ENCODE results near the gene CGB7.
"Not testable (repeated sequence)": the region's sequence is repeated elsewhere in the genome, so short reads cannot be mapped to it uniquely, and the experiment has no call there.

Gene CGB7

GRCh38 chr19:49036815-49037214 lies 20.7 kb downstream of the CGB7 start, which contains the start of gene CGB1:
TSS of gene CGB1 (minus strand) at chr19:49036895. CDS start at chr19:49036711, 184 bp downstream.
- not testable (repeated sequence) for H3K27ac Mint-ChIP-seq, H3K4me3 Mint-ChIP-seq, H3K36me3 Mint-ChIP-seq, H3K9me3 Mint-ChIP-seq, ATAC-seq, H3K4me1 Mint-ChIP-seq
- peaks cover 16% of the 10 kb centered on the region for H3K27me3 Mint-ChIP-seq

GRCh38 chr19:49031642-49032301 lies 25.8 kb downstream of the CGB7 start, which contains the start of gene CGB2:
TSS of gene CGB2 (plus strand) at chr19:49031890. CDS start at chr19:49032096, 206 bp downstream.
- H3K4me3 Mint-ChIP-seq, ATAC-seq, H3K4me1 Mint-ChIP-seq, H3K27ac Mint-ChIP-seq, H3K9me3 Mint-ChIP-seq, H3K36me3 Mint-ChIP-seq: not testable (repeated sequence)
- peaks cover 21% of the 10 kb centered on the region for H3K27me3 Mint-ChIP-seq

GRCh38 chr19:49030323-49030722 lies 27.2 kb downstream of the CGB7 start:
- H3K4me1 Mint-ChIP-seq, H3K9me3 Mint-ChIP-seq, H3K36me3 Mint-ChIP-seq, H3K27ac Mint-ChIP-seq, ATAC-seq, H3K4me3 Mint-ChIP-seq: not testable (repeated sequence)
- peaks cover 16% of the 10 kb centered on the region for H3K27me3 Mint-ChIP-seq

- H3K27me3 Mint-ChIP-seq: peaks cover 12% of the 10 kb centered on the region
- not testable (repeated sequence) for H3K9me3 Mint-ChIP-seq, H3K4me1 Mint-ChIP-seq, H3K4me3 Mint-ChIP-seq, H3K27ac Mint-ChIP-seq, ATAC-seq, H3K36me3 Mint-ChIP-seq
Measured at GRCh38 chr19:49029749-49030148, 27.8 kb downstream of the CGB7 start.

GRCh38 chr19:49028686-49029085 lies 28.9 kb downstream of the CGB7 start:
- H3K9me3 Mint-ChIP-seq, H3K36me3 Mint-ChIP-seq, H3K4me3 Mint-ChIP-seq, ATAC-seq, H3K27ac Mint-ChIP-seq, H3K4me1 Mint-ChIP-seq: not testable (repeated sequence)
- H3K27me3 Mint-ChIP-seq: peaks cover 12% of the 10 kb centered on the region

GRCh38 chr19:49025599-49025998 lies 31.9 kb downstream of the CGB7 start:
- not testable (repeated sequence) for H3K4me3 Mint-ChIP-seq, H3K27ac Mint-ChIP-seq, ATAC-seq, H3K9me3 Mint-ChIP-seq, H3K27me3 Mint-ChIP-seq, H3K36me3 Mint-ChIP-seq
- peaks cover 10% of the 10 kb centered on the region for H3K4me1 Mint-ChIP-seq

- peaks cover 15% of the 10 kb centered on the region for H3K4me1 Mint-ChIP-seq
- not testable (repeated sequence) for H3K27ac Mint-ChIP-seq, H3K4me3 Mint-ChIP-seq, ATAC-seq, H3K36me3 Mint-ChIP-seq, H3K9me3 Mint-ChIP-seq, H3K27me3 Mint-ChIP-seq
Measured at GRCh38 chr19:49025088-49025487, 32.5 kb downstream of the CGB7 start.

GRCh38 chr19:49024233-49024632 lies 33.3 kb downstream of the CGB7 start, which contains the start of gene CGB3:
TSS of gene CGB3 (minus strand) at chr19:49024333. CDS start at chr19:49023971, 362 bp downstream.
- H3K4me3 Mint-ChIP-seq, H3K36me3 Mint-ChIP-seq, H3K9me3 Mint-ChIP-seq, H3K27ac Mint-ChIP-seq, H3K27me3 Mint-ChIP-seq, ATAC-seq: not testable (repeated sequence)
- peaks cover 21% of the 10 kb centered on the region for H3K4me1 Mint-ChIP-seq

- no peaks in the 10 kb centered on the region for H3K36me3 Mint-ChIP-seq
- no peaks in the 10 kb centered on the region for H3K9me3 Mint-ChIP-seq
- no peaks in the 10 kb centered on the region for H3K27me3 Mint-ChIP-seq
- no peak overlapping the region for H3K27ac Mint-ChIP-seq
- H3K4me3 Mint-ChIP-seq: no peak overlapping the region
- no peak for ATAC-seq
- peaks cover 30% of the 10 kb centered on the region for H3K4me1 Mint-ChIP-seq
Measured at GRCh38 chr19:49022116-49022515, 35.4 kb downstream of the CGB7 start.

GRCh38 chr19:49020931-49021895 lies 36.3 kb downstream of the CGB7 start:
- ATAC-seq: no peak
- Mint-ChIP-seq H3K4me1 (peaks cover 30% of the 10 kb centered on the region), H3K36me3 (no peaks in the 10 kb centered on the region), H3K27ac (peak overlapping the region; percentile 0), H3K9me3 (no peaks in the 10 kb centered on the region), H3K27me3 (no peaks in the 10 kb centered on the region), H3K4me3 (peak overlapping the region; percentile 3)

- Mint-ChIP-seq H3K27me3 (no peaks in the 10 kb centered on the region), H3K4me3 (peak overlapping the region; percentile 78), H3K27ac (peak overlapping the region; percentile 0), H3K4me1 (peaks cover 30% of the 10 kb centered on the region), H3K9me3 (no peaks in the 10 kb centered on the region), H3K36me3 (peaks cover 8% of the 10 kb centered on the region)
- ATAC-seq: no peak
Measured at GRCh38 chr19:49020342-49020741, 37.2 kb downstream of the CGB7 start.

GRCh38 chr19:49019242-49019932 lies 38.2 kb downstream of the CGB7 start:
- peak overlapping the region; percentile 61 for H3K27ac Mint-ChIP-seq
- no peaks in the 10 kb centered on the region for H3K27me3 Mint-ChIP-seq
- peaks cover 12% of the 10 kb centered on the region for H3K36me3 Mint-ChIP-seq
- peak overlapping the region; percentile 78 for H3K4me3 Mint-ChIP-seq
- ATAC-seq: peak; percentile 49
- H3K4me1 Mint-ChIP-seq: peaks cover 30% of the 10 kb centered on the region
- H3K9me3 Mint-ChIP-seq: no peaks in the 10 kb centered on the region

GRCh38 chr19:49018388-49019241 lies 38.9 kb downstream of the CGB7 start:
- peak overlapping the region; percentile 61 for H3K27ac Mint-ChIP-seq
- H3K4me3 Mint-ChIP-seq: peak overlapping the region; percentile 78
- peaks cover 30% of the 10 kb centered on the region for H3K4me1 Mint-ChIP-seq
- not testable (repeated sequence) for ATAC-seq, H3K9me3 Mint-ChIP-seq, H3K27me3 Mint-ChIP-seq
- peaks cover 14% of the 10 kb centered on the region for H3K36me3 Mint-ChIP-seq

- Mint-ChIP-seq H3K4me1 (peaks cover 30% of the 10 kb centered on the region), H3K4me3 (peak overlapping the region; percentile 78), H3K9me3 (no peaks in the 10 kb centered on the region), H3K27me3 (no peaks in the 10 kb centered on the region), H3K27ac (no peak overlapping the region), H3K36me3 (peaks cover 17% of the 10 kb centered on the region)
- peak; percentile 84 for ATAC-seq
Measured at GRCh38 chr19:49017666-49018351, 39.7 kb downstream of the CGB7 start.

All from stimulated activated memory B cell treated with anti-CD40 and anti-IgM and Interleukin-4, amounts not matched to agents 10 μg/mL and 1 μg/mL and 100 μg/mL, for 72 hours (primary cell).